ENCODE measurements around the gene DTX3L. TPM values are rescaled to one million over a fixed set of nuclear protein-coding genes. Genes with fewer than 3 reads are reported as not detected.

Gene DTX3L
- total and polyA plus RNA-seq, 9 of the 15 experiments (the other 6 are each of a cell fraction or from before 2014, with no cell fraction given), result 2.3 to 6.5 (median 3.0) TPM

- TF ChIP-seq ZNF318 (IDR thresholded peaks at IDR 0.05; ENCODE audit: borderline replicate concordance in 1 of 2, low read depth in 1 of 2) (no peak), ZNF41 (CRISPR knock-in tag; conservative IDR thresholded peaks at IDR 0.05) (no peak), EP300 (IDR thresholded peaks at IDR 0.05; ENCODE audit: low read length) (no peak), E2F5 (CRISPR knock-in tag; IDR thresholded peaks at IDR 0.05) (no peak)
Observed at GRCh38 chr3:122619040-122619439, 54.9 kb downstream of the DTX3L start (continued).

All from K562 (cell line).